ENCODE results near the gene XG.

- TF ChIP-seq, protein P1, sequence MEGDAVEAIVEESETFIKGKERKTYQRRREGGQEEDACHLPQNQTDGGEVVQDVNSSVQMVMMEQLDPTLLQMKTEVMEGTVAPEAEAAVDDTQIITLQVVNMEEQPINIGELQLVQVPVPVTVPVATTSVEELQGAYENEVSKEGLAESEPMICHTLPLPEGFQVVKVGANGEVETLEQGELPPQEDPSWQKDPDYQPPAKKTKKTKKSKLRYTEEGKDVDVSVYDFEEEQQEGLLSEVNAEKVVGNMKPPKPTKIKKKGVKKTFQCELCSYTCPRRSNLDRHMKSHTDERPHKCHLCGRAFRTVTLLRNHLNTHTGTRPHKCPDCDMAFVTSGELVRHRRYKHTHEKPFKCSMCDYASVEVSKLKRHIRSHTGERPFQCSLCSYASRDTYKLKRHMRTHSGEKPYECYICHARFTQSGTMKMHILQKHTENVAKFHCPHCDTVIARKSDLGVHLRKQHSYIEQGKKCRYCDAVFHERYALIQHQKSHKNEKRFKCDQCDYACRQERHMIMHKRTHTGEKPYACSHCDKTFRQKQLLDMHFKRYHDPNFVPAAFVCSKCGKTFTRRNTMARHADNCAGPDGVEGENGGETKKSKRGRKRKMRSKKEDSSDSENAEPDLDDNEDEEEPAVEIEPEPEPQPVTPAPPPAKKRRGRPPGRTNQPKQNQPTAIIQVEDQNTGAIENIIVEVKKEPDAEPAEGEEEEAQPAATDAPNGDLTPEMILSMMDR (IDR thresholded peaks at IDR 0.05; ENCODE audit: extremely low read depth in 1 of 2, insufficient read depth in 1 of 2, low read depth in 1 of 2, low read length in 2 of 2) = no peak
- TF ChIP-seq POLR2AphosphoS5 (IDR thresholded peaks at IDR 0.05; ENCODE audit: insufficient read depth, low read depth, low read length) = no peak
- TF ChIP-seq POLR2A (IDR thresholded peaks at IDR 0.05; ENCODE audit: low read depth, low read length) = no peak
- no peak for TF ChIP-seq FOS (IDR thresholded peaks at IDR 0.05; ENCODE audit: borderline replicate concordance, insufficient read depth, low read length)
- TF ChIP-seq EZH2 (IDR thresholded peaks at IDR 0.05; ENCODE audit: borderline replicate concordance, low read depth, low read length, severe bottlenecking) = no peak
- no peak for TF ChIP-seq MYC (IDR thresholded peaks at IDR 0.05; ENCODE audit: low read depth, low read length)
Observed at GRCh38 chrX:2751291-2751690, 549 bp upstream of the XG start.
